Astrocyte (in vitro differentiated cells and primary cell): Measurements from ENCODE around the gene YJEFN3. TPM values are rescaled to one million over a fixed set of nuclear protein-coding genes. Genes with fewer than 3 reads are reported as not detected.

Experiments
- DNase-seq: peaks from one replicate; pipeline ENCODE4 v3.0.0-alpha.2; 2010; ENCODE audit warnings: low read depth
- FAIRE-seq: peaks from 2 replicates; lab custom pipeline; 2011; peaks lifted over from hg19 to GRCh38; lab: Jason Lieb, UNC
- H2AFZ ChIP-seq: 2 replicates; pipeline ENCODE4 v1.6.0; 2012; ENCODE audit warnings: low read depth, low read length, inconsistent platforms
- H3K27ac ChIP-seq: 2 replicates; pipeline ENCODE4 v1.5.1; 2011; ENCODE audit warnings: low read depth, low read length, inconsistent platforms
- H3K27me3 ChIP-seq: 2 replicates; pipeline ENCODE4 v1.6.0; 2011; ENCODE audit warnings: low read length, inconsistent platforms; ENCODE audit not compliant: insufficient read depth
- H3K36me3 ChIP-seq: 2 replicates; pipeline ENCODE4 v1.5.1; 2011; ENCODE audit warnings: low read length, inconsistent platforms; ENCODE audit not compliant: insufficient read depth
- H3K4me1 ChIP-seq: 2 replicates; pipeline ENCODE4 v1.5.1; 2011; ENCODE audit warnings: low read length, inconsistent platforms; ENCODE audit not compliant: insufficient read depth
- H3K4me2 ChIP-seq: 2 replicates; pipeline ENCODE4 v1.6.0; 2012; ENCODE audit warnings: low read length, inconsistent platforms
- H3K4me3 ChIP-seq: 2 replicates; pipeline ENCODE4 v1.5.1; 2011; ENCODE audit warnings: low read depth, mild to moderate bottlenecking, low read length, inconsistent platforms; ENCODE audit not compliant: insufficient read depth
- H3K79me2 ChIP-seq: 2 replicates; pipeline ENCODE4 v1.6.0; 2012; ENCODE audit warnings: mild to moderate bottlenecking, low read length, inconsistent platforms; ENCODE audit not compliant: insufficient read depth
- H3K9ac ChIP-seq: 2 replicates; pipeline ENCODE4 v1.6.0; 2012; ENCODE audit warnings: mild to moderate bottlenecking, low read length, inconsistent platforms
- H3K9me3 ChIP-seq: 2 replicates; pipeline ENCODE4 v1.5.1; 2012; ENCODE audit warnings: low read depth, mild to moderate bottlenecking, low read length, inconsistent platforms; ENCODE audit not compliant: insufficient read depth
- H4K20me1 ChIP-seq: 2 replicates; pipeline ENCODE4 v1.6.0; 2012; ENCODE audit warnings: low read length, inconsistent platforms; ENCODE audit not compliant: insufficient read depth
- H3K27ac Mint-ChIP-seq: one replicate; pipeline ENCODE4 v1.8.0; 2021; ENCODE audit warnings: mild to moderate bottlenecking, mixed read lengths; ENCODE audit not compliant: unreplicated experiment
- H3K27me3 Mint-ChIP-seq: one replicate; pipeline ENCODE4 v1.8.0; 2021; ENCODE audit warnings: low read depth, mixed read lengths; ENCODE audit not compliant: unreplicated experiment
- H3K36me3 Mint-ChIP-seq: one replicate; pipeline ENCODE4 v1.8.0; 2021; ENCODE audit warnings: low read depth, mixed read lengths; ENCODE audit not compliant: unreplicated experiment
- H3K4me1 Mint-ChIP-seq: one replicate; pipeline ENCODE4 v1.8.0; 2021; ENCODE audit warnings: low read depth, mixed read lengths; ENCODE audit not compliant: unreplicated experiment
- H3K4me3 Mint-ChIP-seq: one replicate; pipeline ENCODE4 v1.8.0; 2021; ENCODE audit warnings: mild to moderate bottlenecking, moderate library complexity, mixed read lengths; ENCODE audit not compliant: unreplicated experiment
- H3K9me3 Mint-ChIP-seq: one replicate; pipeline ENCODE4 v1.8.0; 2021; ENCODE audit warnings: mild to moderate bottlenecking, mixed read lengths; ENCODE audit not compliant: unreplicated experiment
- CTCF ChIP-seq: IDR thresholded peaks from 2 replicates; pipeline ENCODE4 v1.5.1; 2011; ENCODE audit warnings: low read depth, mild to moderate bottlenecking, inconsistent platforms, low read length, moderate library complexity; ENCODE audit not compliant: insufficient read depth
- EZH2 ChIP-seq: IDR thresholded peaks from 2 replicates; pipeline ENCODE4 v1.6.1; 2012; ENCODE audit warnings: mild to moderate bottlenecking, low read length, inconsistent platforms; ENCODE audit not compliant: insufficient read depth
- total RNA-seq: library from RNA; stranded (reverse); gene quantifications from 2 replicates; pipeline ENCODE4 v1.2.1, GENCODE V29; 2021

The YJEFN3 gene
- total RNA-seq, 1 donor from 2014 or later, result 9.8 TPM

GRCh38 chr19:19487077-19487949, 41.4 kb upstream of the YJEFN3 start:
- Histone ChIP-seq H3K79me2 (peaks cover 83% of the 10 kb centered on the region), H3K9me3 (no peaks in the 10 kb centered on the region), H2AFZ (no peak overlapping the region), H3K4me3 (no peak overlapping the region), H3K36me3 (peaks cover 5% of the 10 kb centered on the region), H3K4me2 (no peak overlapping the region), H3K27me3 (no peaks in the 10 kb centered on the region), H3K4me1 (peaks cover 47% of the 10 kb centered on the region), H3K9ac (no peak overlapping the region), H4K20me1 (peaks cover 43% of the 10 kb centered on the region), H3K27ac (no peak overlapping the region)
- Mint-ChIP-seq H3K27me3 (no peaks in the 10 kb centered on the region), H3K4me3 (no peak overlapping the region), H3K9me3 (peaks cover 2% of the 10 kb centered on the region), H3K27ac (peak overlapping the region; percentile 69), H3K36me3 (peaks cover 14% of the 10 kb centered on the region), H3K4me1 (peaks cover 50% of the 10 kb centered on the region)
- TF ChIP-seq CTCF (no peak), EZH2 (no peak)
- FAIRE-seq (no peak), DNase-seq (no peak)

GRCh38 chr19:19487950-19488874, 40.5 kb upstream of the YJEFN3 start:
- H3K27ac Mint-ChIP-seq, result peak overlapping the region; percentile 95
- Histone ChIP-seq H3K27ac (peak overlapping the region; percentile 90), H2AFZ (no peak overlapping the region), H3K36me3 (peaks cover 6% of the 10 kb centered on the region), H3K4me1 (peaks cover 45% of the 10 kb centered on the region), H3K9ac (peak overlapping the region; percentile 76), H3K4me2 (peak overlapping the region; percentile 68), H3K4me3 (no peak overlapping the region), H3K79me2 (peaks cover 80% of the 10 kb centered on the region), H4K20me1 (peaks cover 35% of the 10 kb centered on the region), H3K27me3 (no peaks in the 10 kb centered on the region), H3K9me3 (no peaks in the 10 kb centered on the region)
- peaks cover 2% of the 10 kb centered on the region for H3K9me3 Mint-ChIP-seq
- TF ChIP-seq CTCF (no peak), EZH2 (no peak)
- FAIRE-seq, result no peak
- DNase-seq, result no peak
- no peak overlapping the region for H3K4me3 Mint-ChIP-seq
- peaks cover 48% of the 10 kb centered on the region for H3K4me1 Mint-ChIP-seq
- peaks cover 13% of the 10 kb centered on the region for H3K36me3 Mint-ChIP-seq
- H3K27me3 Mint-ChIP-seq, result no peaks in the 10 kb centered on the region
